ENCODE results near the gene MFAP4.

DNA sequence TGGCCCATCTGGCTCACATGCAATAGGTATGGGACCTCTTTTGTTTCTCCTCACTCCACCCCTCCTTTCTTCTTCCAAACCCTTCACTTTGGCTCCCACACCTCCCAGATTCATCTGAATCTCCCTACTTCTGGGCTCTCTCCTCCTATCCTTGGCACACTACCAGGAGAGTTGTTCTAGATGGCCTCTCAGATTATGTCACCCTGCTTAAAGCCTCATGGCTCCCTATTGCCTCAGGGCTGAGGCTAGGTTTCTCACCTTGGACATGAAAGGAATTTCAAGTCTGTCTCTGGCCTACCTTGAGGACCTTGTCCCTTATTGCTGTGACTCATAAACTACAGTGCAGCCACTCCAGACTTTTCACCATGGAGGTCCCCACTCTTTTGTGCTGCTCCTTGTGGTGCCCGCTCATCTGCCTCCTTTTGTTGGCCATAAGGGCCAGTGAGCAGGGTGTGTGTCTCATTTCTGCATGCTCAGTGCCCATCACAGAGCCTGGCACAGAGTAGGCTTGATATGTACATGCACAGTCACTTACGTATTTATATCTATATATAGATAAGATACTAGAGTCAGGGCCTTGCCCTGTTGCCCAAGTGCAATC lies 1.0 kb upstream of the MFAP4 start:
- TF ChIP-seq, protein P1, sequence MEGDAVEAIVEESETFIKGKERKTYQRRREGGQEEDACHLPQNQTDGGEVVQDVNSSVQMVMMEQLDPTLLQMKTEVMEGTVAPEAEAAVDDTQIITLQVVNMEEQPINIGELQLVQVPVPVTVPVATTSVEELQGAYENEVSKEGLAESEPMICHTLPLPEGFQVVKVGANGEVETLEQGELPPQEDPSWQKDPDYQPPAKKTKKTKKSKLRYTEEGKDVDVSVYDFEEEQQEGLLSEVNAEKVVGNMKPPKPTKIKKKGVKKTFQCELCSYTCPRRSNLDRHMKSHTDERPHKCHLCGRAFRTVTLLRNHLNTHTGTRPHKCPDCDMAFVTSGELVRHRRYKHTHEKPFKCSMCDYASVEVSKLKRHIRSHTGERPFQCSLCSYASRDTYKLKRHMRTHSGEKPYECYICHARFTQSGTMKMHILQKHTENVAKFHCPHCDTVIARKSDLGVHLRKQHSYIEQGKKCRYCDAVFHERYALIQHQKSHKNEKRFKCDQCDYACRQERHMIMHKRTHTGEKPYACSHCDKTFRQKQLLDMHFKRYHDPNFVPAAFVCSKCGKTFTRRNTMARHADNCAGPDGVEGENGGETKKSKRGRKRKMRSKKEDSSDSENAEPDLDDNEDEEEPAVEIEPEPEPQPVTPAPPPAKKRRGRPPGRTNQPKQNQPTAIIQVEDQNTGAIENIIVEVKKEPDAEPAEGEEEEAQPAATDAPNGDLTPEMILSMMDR (IDR thresholded peaks at IDR 0.05), result no peak
- no peak for TF ChIP-seq POLR2A (IDR thresholded peaks at IDR 0.05)

Measured in heart left ventricle (tissue), 13 donors.